HG02943 (cell line): Measurements from ENCODE around the gene SKA2.
"Not testable (repeated sequence)": the region's sequence is repeated elsewhere in the genome, so short reads cannot be mapped to it uniquely, and the experiment has no call there.

Source experiments
- ATAC-seq: cut with Tn5 transposase; IDR thresholded peaks from one replicate; pipeline ENCODE4 v1.9.1; 2021; ENCODE audit warnings: mild to moderate bottlenecking, low read depth, moderate library complexity; ENCODE audit not compliant: unreplicated experiment

The SKA2 gene

DNA sequence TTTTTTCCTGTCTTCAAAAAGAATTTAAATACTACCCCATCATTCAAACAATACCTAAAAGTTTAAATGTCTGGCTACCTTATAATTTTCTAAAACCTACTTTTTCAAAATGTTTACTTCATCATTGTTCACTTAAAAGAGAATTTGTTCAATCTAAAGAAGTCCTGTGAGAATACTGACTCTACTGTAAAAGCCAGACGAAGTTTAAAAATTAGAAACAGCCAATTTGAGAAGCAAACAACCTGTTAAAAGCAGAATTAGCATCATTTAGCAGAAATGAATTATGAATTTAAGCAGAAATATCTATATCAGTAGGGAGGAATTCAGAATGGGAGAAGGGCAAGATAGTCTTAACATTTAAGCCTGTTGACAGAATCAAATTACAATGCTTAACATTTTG lies 2.1 kb downstream of the SKA2 start:
- no peak for ATAC-seq

GRCh38 chr17:59151591-59151990 lies 3.4 kb downstream of the SKA2 start:
- ATAC-seq, result no peak

GRCh38 chr17:59151006-59151405 lies 4.0 kb downstream of the SKA2 start:
- ATAC-seq, result no peak

GRCh38 chr17:59149841-59150511 lies 5.0 kb downstream of the SKA2 start:
- no peak for ATAC-seq

DNA sequence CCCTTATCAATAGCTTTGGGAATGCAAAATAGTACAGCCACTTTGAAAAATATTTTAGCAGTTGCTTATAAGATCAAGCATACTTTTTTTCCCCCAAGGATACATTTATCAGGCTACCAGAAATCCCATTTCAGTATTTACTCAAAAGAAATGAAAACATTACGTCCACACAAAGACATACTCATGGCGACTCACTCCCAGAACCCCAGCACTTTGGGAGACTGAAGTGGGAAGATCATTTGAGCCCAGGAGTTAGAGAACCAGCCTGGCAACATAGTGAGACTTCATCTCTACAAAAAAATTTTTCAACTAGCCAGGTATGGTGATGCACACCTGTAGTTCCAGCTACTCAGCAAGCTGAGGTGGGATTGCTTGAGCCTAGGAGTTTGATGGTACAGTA lies 5.9 kb downstream of the SKA2 start:
- ATAC-seq, result no peak

DNA sequence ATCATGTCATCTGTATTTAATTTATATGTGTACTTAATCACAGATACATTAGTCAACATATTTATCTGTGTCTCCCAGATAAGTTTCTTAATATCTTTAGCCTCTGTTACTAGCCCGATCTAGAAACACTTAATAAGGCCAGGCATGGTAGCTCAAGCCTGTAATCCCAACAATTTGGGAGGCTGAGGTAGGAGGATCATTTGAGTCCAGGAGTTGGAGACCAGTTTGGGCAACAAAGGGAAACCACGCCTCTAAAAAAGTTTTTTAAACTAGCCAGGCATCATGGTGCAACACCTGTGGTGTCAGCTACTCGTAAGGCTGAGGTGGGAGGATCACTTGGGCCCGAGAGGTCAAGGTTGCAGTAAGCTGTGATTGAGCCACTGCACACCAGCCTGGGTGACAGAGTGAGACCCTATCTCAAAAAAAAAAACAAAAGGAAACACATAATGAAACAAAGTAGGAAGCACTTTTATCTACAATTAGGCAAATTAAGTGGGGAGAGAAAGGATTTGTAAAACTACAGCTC lies 9.4 kb downstream of the SKA2 start:
- ATAC-seq, result no peak

GRCh38 chr17:59141860-59142259 lies 13.1 kb downstream of the SKA2 start:
- no peak for ATAC-seq

GRCh38 chr17:59139939-59140338 lies 15.0 kb downstream of the SKA2 start:
- ATAC-seq, result no peak

GRCh38 chr17:59138339-59138738 lies 16.6 kb downstream of the SKA2 start:
- not testable (repeated sequence) for ATAC-seq

GRCh38 chr17:59131131-59131530 lies 23.9 kb downstream of the SKA2 start:
- ATAC-seq, result no peak

DNA sequence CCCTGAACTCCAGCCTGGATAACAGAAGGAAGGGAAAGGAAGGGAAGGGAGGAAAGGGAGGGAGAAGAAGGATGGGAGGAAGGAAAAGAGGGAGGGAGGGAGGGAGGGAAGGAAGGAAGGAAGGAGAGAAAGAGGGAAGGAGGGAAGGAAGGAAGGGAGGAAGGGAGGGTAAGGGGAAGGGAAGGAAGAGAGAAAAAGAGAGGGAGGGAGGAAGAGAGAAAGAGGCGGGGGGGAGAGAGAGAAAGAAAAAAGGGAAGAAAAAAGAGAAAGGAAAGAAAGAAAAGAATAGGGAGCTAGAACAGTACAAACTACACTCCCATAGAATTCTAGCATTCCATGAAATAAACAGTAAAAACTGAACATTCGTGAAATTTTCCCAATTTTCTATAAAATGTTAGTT lies 25.2 kb downstream of the SKA2 start:
- ATAC-seq, result no peak

- no peak for ATAC-seq
These were observed 28.1 kb downstream of the SKA2 start for GRCh38 chr17:59126809-59127417.

DNA sequence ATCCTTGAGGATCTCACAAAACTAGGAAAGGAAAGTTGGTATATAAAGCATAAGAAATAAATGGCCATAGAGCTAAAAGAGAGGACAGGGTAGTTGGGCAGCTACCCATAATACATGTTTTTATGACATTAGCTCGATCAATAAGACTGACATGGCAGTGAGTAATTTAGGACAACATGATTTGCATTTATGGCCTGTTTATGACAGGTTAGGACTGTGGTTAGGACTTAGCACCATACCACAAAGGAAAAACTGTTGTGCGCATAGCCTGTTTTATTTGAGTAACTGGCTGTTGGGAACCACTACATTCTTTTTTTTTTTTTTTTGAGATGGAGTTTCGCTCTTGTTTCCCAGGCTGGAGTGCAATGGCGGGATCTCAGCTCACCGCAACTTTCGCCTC lies 30.3 kb downstream of the SKA2 start:
- no peak for ATAC-seq

- no peak for ATAC-seq
These were observed 33.0 kb downstream of the SKA2 start for GRCh38 chr17:59121901-59122480.

DNA sequence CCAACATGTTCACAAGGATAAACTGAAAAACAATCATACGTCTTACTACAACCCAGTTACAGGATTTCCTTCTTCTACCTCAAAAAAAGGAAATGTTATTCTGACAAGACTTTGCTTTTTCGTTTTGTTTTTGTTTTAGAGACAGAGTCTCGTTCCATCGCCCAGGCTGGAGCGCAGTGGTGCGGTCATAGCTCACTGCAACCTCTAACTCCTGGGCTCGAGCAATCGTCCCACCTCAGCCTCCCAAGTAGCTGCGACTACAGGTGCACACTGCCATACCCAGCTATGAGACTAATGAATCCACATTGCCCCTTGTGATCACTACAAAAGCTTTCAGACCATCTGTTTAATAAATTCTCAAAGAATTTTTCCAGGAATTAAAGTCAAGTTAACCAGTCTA lies 39.5 kb downstream of the SKA2 start:
- no peak for ATAC-seq

GRCh38 chr17:59111539-59111938 lies 43.4 kb downstream of the SKA2 start:
- no peak for ATAC-seq

- ATAC-seq, result no peak
These were observed 44.0 kb downstream of the SKA2 start for GRCh38 chr17:59110973-59111372.

- no peak for ATAC-seq
These were observed 46.4 kb downstream of the SKA2 start for GRCh38 chr17:59108400-59109102.

GRCh38 chr17:59107306-59107670 lies 47.7 kb downstream of the SKA2 start:
- no peak for ATAC-seq

DNA sequence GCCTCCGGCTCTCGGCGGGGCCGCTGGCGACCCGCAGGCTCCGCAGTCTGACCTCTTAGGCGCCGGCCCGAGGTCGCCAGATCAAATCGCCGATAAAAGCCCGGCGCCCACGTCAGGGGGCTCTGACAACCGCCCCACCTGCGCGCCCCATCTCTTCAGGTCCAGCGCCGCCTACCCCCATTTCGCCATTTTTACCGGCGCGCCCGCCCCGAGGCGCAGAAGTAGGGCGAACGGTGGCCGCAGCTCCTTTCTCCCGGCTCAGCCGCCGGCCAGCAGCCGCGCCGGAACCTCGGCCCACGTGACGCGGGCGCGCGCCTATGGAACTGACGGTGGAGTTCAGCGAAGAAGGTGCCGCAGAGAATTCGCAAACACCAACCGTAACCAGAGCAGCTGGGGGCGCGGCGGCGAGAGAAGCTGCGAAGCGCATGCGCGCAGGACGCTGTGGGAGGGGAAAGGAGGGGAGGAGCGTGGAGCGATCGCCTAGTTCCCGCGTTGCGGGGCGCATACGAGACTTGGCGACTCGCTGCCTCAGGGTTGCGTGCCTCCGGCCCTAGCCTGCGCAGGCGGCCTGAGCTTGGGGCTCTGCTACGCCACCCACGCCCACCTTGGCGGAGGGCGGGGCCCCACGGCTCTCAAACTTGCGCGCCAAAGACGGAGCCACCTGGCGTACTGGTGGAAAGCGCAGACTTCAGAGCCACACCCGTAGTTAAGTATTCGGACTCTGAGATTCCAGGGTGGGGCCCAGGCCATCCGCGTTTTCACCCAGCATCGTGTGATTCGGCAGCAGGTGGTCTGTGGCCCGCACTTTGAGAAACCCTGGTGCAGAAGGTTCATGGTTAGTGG lies 48.3 kb downstream of the SKA2 start, which contains the start of gene TRIM37:
TSS of gene TRIM37 (minus strand) at position 418 of the 843 bp plus-strand sequence. CDS start 419 bp downstream, outside the sequence.
- ATAC-seq, result peak; percentile 89
